Measurements from ENCODE around the gene VIPR2. TPM values are rescaled to one million over a fixed set of nuclear protein-coding genes. Genes with fewer than 3 reads are reported as not detected.
A peak's percentile ranks its signal among the peaks of the same experiment; 100 is the strongest.

VIPR2 gene
- total RNA-seq, 1 donor from 2014 or later = not detected

- H3K36me3 ChIP-seq (ENCODE audit: control insufficient read depth, insufficient read depth, low read length) = no peaks in the 10 kb centered on the region
- no peak overlapping the region for H3K4me3 ChIP-seq (ENCODE audit: low read depth, low read length)
- no peak for TF ChIP-seq CTCF (IDR thresholded peaks at IDR 0.05; ENCODE audit: insufficient read depth, low read length, severe bottlenecking)
- peaks cover 12% of the 10 kb centered on the region for H3K27me3 ChIP-seq (ENCODE audit: control insufficient read depth, insufficient read depth, low read length)
- DNase-seq (ENCODE audit: low read depth) = no peak
- FAIRE-seq = no peak
These were observed 151.9 kb downstream of the VIPR2 start for GRCh38 chr7:158992759-158993158.

DNA sequence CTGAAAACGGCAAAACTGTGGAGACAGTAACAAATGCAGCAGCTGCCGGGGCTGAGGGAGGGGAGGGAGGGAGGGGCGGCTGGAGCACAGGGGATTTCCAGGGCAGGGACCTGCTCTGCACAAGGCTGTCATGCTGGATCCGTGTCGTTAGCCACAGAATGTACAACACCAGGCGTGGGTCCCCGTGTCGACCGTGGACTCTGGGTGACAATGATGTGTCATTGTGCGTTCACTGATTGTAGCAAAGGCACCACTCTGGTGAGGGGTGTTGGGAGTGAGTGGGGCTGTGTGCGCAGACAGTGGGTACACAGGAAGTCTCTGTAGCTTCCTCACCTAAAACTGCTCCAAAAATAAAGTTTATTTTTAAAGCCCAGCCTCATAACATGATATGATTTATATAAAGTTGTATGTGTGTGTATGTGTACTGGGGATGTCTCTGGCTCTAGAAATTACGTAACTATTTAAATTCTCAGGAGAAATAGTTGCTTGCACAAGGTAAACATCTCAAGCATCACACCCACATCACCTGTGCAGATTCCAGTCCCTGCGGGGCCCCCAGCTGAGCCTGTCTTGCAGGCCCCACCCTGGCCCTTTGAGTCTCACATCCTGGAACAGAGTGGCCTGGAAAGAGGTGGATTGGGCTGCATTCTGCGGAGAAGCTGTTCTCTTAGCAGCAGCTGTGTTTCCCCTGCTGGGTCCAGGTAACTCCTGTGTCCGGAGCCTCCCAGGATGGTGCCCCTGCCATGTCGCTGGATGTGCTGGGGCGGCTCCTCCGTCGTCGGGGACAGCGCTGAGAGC lies 152.6 kb downstream of the VIPR2 start:
- Histone ChIP-seq H3K4me3 (ENCODE audit: low read depth, low read length) (no peak overlapping the region), H3K27me3 (ENCODE audit: control insufficient read depth, insufficient read depth, low read length) (peaks cover 12% of the 10 kb centered on the region), H3K36me3 (ENCODE audit: control insufficient read depth, insufficient read depth, low read length) (no peaks in the 10 kb centered on the region)
- no peak for TF ChIP-seq CTCF (IDR thresholded peaks at IDR 0.05; ENCODE audit: insufficient read depth, low read length, severe bottlenecking)
- no peak for FAIRE-seq
- peak; percentile 16 for DNase-seq (ENCODE audit: low read depth)

- H3K36me3 ChIP-seq (ENCODE audit: control insufficient read depth, insufficient read depth, low read length) = no peaks in the 10 kb centered on the region
- FAIRE-seq (no peak), DNase-seq (ENCODE audit: low read depth) (no peak)
- peaks cover 12% of the 10 kb centered on the region for H3K27me3 ChIP-seq (ENCODE audit: control insufficient read depth, insufficient read depth, low read length)
- H3K4me3 ChIP-seq (ENCODE audit: low read depth, low read length) = no peak overlapping the region
- TF ChIP-seq CTCF (IDR thresholded peaks at IDR 0.05; ENCODE audit: insufficient read depth, low read length, severe bottlenecking) = no peak
These were observed 155.7 kb downstream of the VIPR2 start for GRCh38 chr7:158988996-158989395.

- no peaks in the 10 kb centered on the region for H3K36me3 ChIP-seq (ENCODE audit: control insufficient read depth, insufficient read depth, low read length)
- DNase-seq (ENCODE audit: low read depth) (no peak), FAIRE-seq (no peak)
- TF ChIP-seq CTCF (IDR thresholded peaks at IDR 0.05; ENCODE audit: insufficient read depth, low read length, severe bottlenecking) = no peak
- H3K27me3 ChIP-seq (ENCODE audit: control insufficient read depth, insufficient read depth, low read length) = peaks cover 12% of the 10 kb centered on the region
- no peak overlapping the region for H3K4me3 ChIP-seq (ENCODE audit: low read depth, low read length)
These were observed 156.3 kb downstream of the VIPR2 start for GRCh38 chr7:158988302-158988862.

- FAIRE-seq (no peak), DNase-seq (ENCODE audit: low read depth) (no peak)
- H3K27me3 ChIP-seq (ENCODE audit: control insufficient read depth, insufficient read depth, low read length) = peaks cover 6% of the 10 kb centered on the region
These were observed 157.0 kb downstream of the VIPR2 start for GRCh38 chr7:158987691-158988090.

More at GRCh38 chr7:158987691-158988090, 157.0 kb downstream of the VIPR2 start:
- TF ChIP-seq CTCF (IDR thresholded peaks at IDR 0.05; ENCODE audit: insufficient read depth, low read length, severe bottlenecking) = no peak
- H3K4me3 ChIP-seq (ENCODE audit: low read depth, low read length) = no peak overlapping the region
- H3K36me3 ChIP-seq (ENCODE audit: control insufficient read depth, insufficient read depth, low read length) = no peaks in the 10 kb centered on the region

Measured in bronchial epithelial cell (primary cell).